Daoy (cell line): ENCODE measurements around the gene HTR4. TPM values are rescaled to one million over a fixed set of nuclear protein-coding genes. Genes with fewer than 3 reads are reported as not detected.

ENCODE experiments used
- DNase-seq: peaks from one replicate; pipeline ENCODE4 v3.0.0-alpha.2; 2015; ENCODE audit warnings: low read depth
- total RNA-seq: library from RNA; depleted of rRNA; stranded (reverse); fragments of >200 nt; shearing (Covaris generic); gene quantifications from 2 replicates; pipeline ENCODE4 v1.2.3, GENCODE V29; 2014

The HTR4 gene
- total RNA-seq, 1 experiment from 2014 or later = not detected

- DNase-seq = no peak
These were observed 9.2 kb upstream of the HTR4 start for GRCh38 chr5:148663509-148663908.

- no peak for DNase-seq
These were observed 6.0 kb upstream of the HTR4 start for GRCh38 chr5:148660346-148660660.

- no peak for DNase-seq
These were observed 5.5 kb upstream of the HTR4 start for GRCh38 chr5:148659641-148660345.

- DNase-seq = no peak
These were observed 964 bp downstream of the HTR4 start for GRCh38 chr5:148653291-148653835.

GRCh38 chr5:148651528-148651927 is 2.8 kb downstream of the HTR4 start:
- no peak for DNase-seq

- no peak for DNase-seq
These were observed 8.8 kb downstream of the HTR4 start for GRCh38 chr5:148645527-148645926.

GRCh38 chr5:148641735-148642134 is 12.6 kb downstream of the HTR4 start:
- no peak for DNase-seq

- no peak for DNase-seq
These were observed 13.9 kb downstream of the HTR4 start for GRCh38 chr5:148640471-148640870.

GRCh38 chr5:148639081-148639480 is 15.2 kb downstream of the HTR4 start:
- DNase-seq = no peak

- no peak for DNase-seq
These were observed 18.0 kb downstream of the HTR4 start for GRCh38 chr5:148636353-148636752.

GRCh38 chr5:148635321-148636083 is 18.8 kb downstream of the HTR4 start:
- DNase-seq = no peak

GRCh38 chr5:148633067-148633377 is 21.3 kb downstream of the HTR4 start:
- DNase-seq = no peak

GRCh38 chr5:148632255-148633066 is 21.9 kb downstream of the HTR4 start:
- no peak for DNase-seq

- DNase-seq = no peak
These were observed 27.3 kb downstream of the HTR4 start for GRCh38 chr5:148626986-148627385.

- DNase-seq = no peak
These were observed 28.2 kb downstream of the HTR4 start for GRCh38 chr5:148626081-148626613.

- DNase-seq = no peak
These were observed 29.1 kb downstream of the HTR4 start for GRCh38 chr5:148625250-148625649.

GRCh38 chr5:148623741-148624140 is 30.6 kb downstream of the HTR4 start:
- DNase-seq = peak; percentile 69

- no peak for DNase-seq
These were observed 31.2 kb downstream of the HTR4 start for GRCh38 chr5:148623101-148623500.

GRCh38 chr5:148620696-148621095 is 33.6 kb downstream of the HTR4 start:
- peak; percentile 54 for DNase-seq

GRCh38 chr5:148620091-148620490 is 34.2 kb downstream of the HTR4 start:
- no peak for DNase-seq

- no peak for DNase-seq
These were observed 34.8 kb downstream of the HTR4 start for GRCh38 chr5:148619484-148619883.

- DNase-seq = peak; percentile 18
These were observed 38.6 kb downstream of the HTR4 start for GRCh38 chr5:148615644-148616275.
